HK-2 (cell line): ENCODE data around the gene MTAP.

Experiments
- DNase-seq: peaks from one replicate; pipeline ENCODE4 v3.0.0-alpha.2; 2018; ENCODE audit not compliant: unreplicated experiment

Gene MTAP

GRCh38 chr9:21802418-21803000, at the start of gene MTAP:
Gene MTAP, plus strand, starts transcription at chr9:21802636. Its CDS starts 113 bp downstream, at chr9:21802749.
- DNase-seq, result peak; percentile 81

GRCh38 chr9:21753523-21753922, 48.9 kb upstream of the MTAP start:
- DNase-seq, result no peak

GRCh38 chr9:21754741-21755140, 47.7 kb upstream of the MTAP start:
- no peak for DNase-seq

- DNase-seq, result no peak
Measured at GRCh38 chr9:21758540-21758939, 43.9 kb upstream of the MTAP start.

GRCh38 chr9:21761309-21761901, 41.0 kb upstream of the MTAP start:
- no peak for DNase-seq

GRCh38 chr9:21762064-21762463, 40.4 kb upstream of the MTAP start:
- no peak for DNase-seq

GRCh38 chr9:21764846-21765245, 37.6 kb upstream of the MTAP start:
- DNase-seq, result no peak

- DNase-seq, result no peak
Measured at GRCh38 chr9:21766096-21766495, 36.3 kb upstream of the MTAP start.

- no peak for DNase-seq
Measured at GRCh38 chr9:21770871-21771560, 31.4 kb upstream of the MTAP start.

- no peak for DNase-seq
Measured at GRCh38 chr9:21777701-21778100, 24.7 kb upstream of the MTAP start.

- no peak for DNase-seq
Measured at GRCh38 chr9:21778304-21778703, 24.1 kb upstream of the MTAP start.

- no peak for DNase-seq
Measured at GRCh38 chr9:21779397-21779796, 23.0 kb upstream of the MTAP start.

GRCh38 chr9:21781656-21782055, 20.8 kb upstream of the MTAP start:
- DNase-seq, result no peak

- DNase-seq, result no peak
Measured at GRCh38 chr9:21782205-21782604, 20.2 kb upstream of the MTAP start.

GRCh38 chr9:21788752-21789151, 13.7 kb upstream of the MTAP start:
- DNase-seq, result no peak

GRCh38 chr9:21789541-21790037, 12.8 kb upstream of the MTAP start:
- no peak for DNase-seq

- DNase-seq, result no peak
Measured at GRCh38 chr9:21795483-21795882, 7.0 kb upstream of the MTAP start.

GRCh38 chr9:21796768-21797167, 5.7 kb upstream of the MTAP start:
- no peak for DNase-seq

GRCh38 chr9:21800931-21801682, 1.3 kb upstream of the MTAP start:
- no peak for DNase-seq

GRCh38 chr9:21801683-21802417, 586 bp upstream of the MTAP start:
- peak; percentile 73 for DNase-seq

- DNase-seq, result no peak
Measured at GRCh38 chr9:21803649-21804048, 1.2 kb downstream of the MTAP start.

- no peak for DNase-seq
Measured at GRCh38 chr9:21804331-21804730, 1.9 kb downstream of the MTAP start.
